ENCODE results near the gene ELMO3. TPM values are rescaled to one million over a fixed set of nuclear protein-coding genes. Genes with fewer than 3 reads are reported as not detected.

Gene ELMO3
- total and polyA plus RNA-seq, 2 of the 13 experiments (the other 11 are each of a cell fraction or from before 2014, with no cell fraction given) = 2.6 to 4.0 TPM

DNA sequence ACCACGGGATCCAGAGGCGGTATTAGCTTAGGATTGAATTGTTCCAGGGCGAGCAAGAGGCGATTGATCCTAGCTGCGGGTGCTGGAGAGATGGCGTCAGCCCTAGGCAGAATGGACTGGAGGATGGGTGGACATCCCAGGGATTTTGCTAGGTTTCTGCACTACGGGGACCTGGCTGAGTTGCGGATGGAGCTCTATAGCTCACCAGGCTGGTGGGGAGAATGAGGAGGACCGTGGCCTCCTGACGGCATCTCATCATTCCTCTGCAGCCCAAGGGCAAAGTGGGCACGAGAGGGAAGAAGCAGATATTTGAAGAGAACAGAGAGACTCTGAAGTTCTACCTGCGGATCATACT, 28.6 kb downstream of the ELMO3 start (continued):
- TF ChIP-seq CBFB (CRISPR knock-in tag; IDR thresholded peaks at IDR 0.05) = no peak
- TF ChIP-seq ZNF589 (CRISPR knock-in tag; conservative IDR thresholded peaks at IDR 0.05) = no peak; the same call in 1 of the 2 replicates
- no peak for TF ChIP-seq SALL1 (CRISPR knock-in tag; IDR thresholded peaks at IDR 0.05)
- TF ChIP-seq ZZZ3 (CRISPR knock-in tag; IDR thresholded peaks at IDR 0.05; ENCODE audit: borderline replicate concordance) = no peak
- no peak for TF ChIP-seq ZSCAN29 (CRISPR knock-in tag; conservative IDR thresholded peaks at IDR 0.05)
- TF ChIP-seq ZNF546 (CRISPR knock-in tag; conservative IDR thresholded peaks at IDR 0.05) = no peak
- 0 out of 2 replicates have a peak, but pooled peaks have one; percentile 21 for TF ChIP-seq SRY (CRISPR knock-in tag; IDR thresholded peaks at IDR 0.05)
- no peak for TF ChIP-seq ZNF792 (CRISPR knock-in tag; IDR thresholded peaks at IDR 0.05)
- no peak for TF ChIP-seq POGK (CRISPR knock-in tag; conservative IDR thresholded peaks at IDR 0.05)
- no peak for TF ChIP-seq ZNF569 (CRISPR knock-in tag; IDR thresholded peaks at IDR 0.05; ENCODE audit: borderline replicate concordance)
- TF ChIP-seq SUZ12 (IDR thresholded peaks at IDR 0.05; ENCODE audit: low read depth, low read length) = no peak
- 0 out of 2 replicates have a peak, but pooled peaks have one; percentile 10 for TF ChIP-seq DNMT3B (CRISPR knock-in tag; conservative IDR thresholded peaks at IDR 0.05)
- TF ChIP-seq RXRA (CRISPR knock-in tag; IDR thresholded peaks at IDR 0.05) = no peak
- no peak for TF ChIP-seq ZNF274 (CRISPR knock-in tag; IDR thresholded peaks at IDR 0.05)
- no peak for TF ChIP-seq SOX13 (IDR thresholded peaks at IDR 0.05)
- TF ChIP-seq SOX13 (CRISPR knock-in tag; conservative IDR thresholded peaks at IDR 0.05 in 1 of 2, IDR thresholded peaks at IDR 0.05 in 1 of 2) = no peak
- no peak for TF ChIP-seq ZNF652 (CRISPR knock-in tag; IDR thresholded peaks at IDR 0.05; ENCODE audit: borderline replicate concordance, low read depth)
- no peak for TF ChIP-seq POLR2AphosphoS2 (IDR thresholded peaks at IDR 0.05; ENCODE audit: low read depth, low read length)
- no peak for TF ChIP-seq ZNF790 (CRISPR knock-in tag; IDR thresholded peaks at IDR 0.05; ENCODE audit: borderline replicate concordance)

All from HepG2 (cell line).